Caco-2 (cell line): ENCODE results near the gene HSPA12A. TPM values are rescaled to one million over a fixed set of nuclear protein-coding genes. Genes with fewer than 3 reads are reported as not detected.
A peak's percentile ranks its signal among the peaks of the same experiment; 100 is the strongest.

Source experiments
- Bru-seq: library from RNA; stranded (reverse); fragments of 400-500 nt; gene quantifications from one replicate; lab custom pipeline; 2021; lab: Mats Ljungman, UMichigan
- BruChase-seq, 2 experiments: library from RNA; stranded (reverse); fragments of 400-500 nt; gene quantifications; one replicate each; lab custom pipeline; 2021; lab: Mats Ljungman, UMichigan
- BruUV-seq: library from RNA; stranded (reverse); fragments of 400-500 nt; replicated peaks from 2 replicates; lab custom pipeline; 2021; lab: Mats Ljungman, UMichigan
- CTCF ChIA-PET: fragments of 300-600 bp; sonication (Branson Sonifier 250); formaldehyde crosslinking; loops from one replicate; lab custom pipeline; 2022; ENCODE audit warnings: antibody characterized with exemption; lab: Charles Lee
- POLR2A ChIA-PET: fragments of 300-600 bp; sonication (Branson Sonifier 250); formaldehyde crosslinking; loops from one replicate; lab custom pipeline; 2022; ENCODE audit warnings: antibody characterized with exemption; lab: Charles Lee
- DNase-seq, 2 experiments: peaks; one replicate each; pipeline versions ENCODE4 v3.0.0 to v3.0.0-alpha.2; 2020 to 2022
- H3K27me3 ChIP-seq: replicated peaks from 2 replicates; pipeline ENCODE4 v1.6.0; 2011; ENCODE audit warnings: low read length; ENCODE audit not compliant: control insufficient read depth, insufficient read depth
- H3K36me3 ChIP-seq: 2 replicates; pipeline ENCODE4 v1.5.1; 2011; ENCODE audit warnings: low read length; ENCODE audit not compliant: control insufficient read depth, insufficient read depth
- H3K4me1 ChIP-seq: fragments of 250-450 bp; sonication (Bioruptor Pico); 2 replicates; pipeline ENCODE4 v1.5.1; 2020; ENCODE audit warnings: mild to moderate bottlenecking
- H3K4me3 ChIP-seq: 2 replicates; pipeline ENCODE4 v1.5.1; 2011; ENCODE audit warnings: low read depth, mild to moderate bottlenecking, control low read depth, low read length
- H3K9me3 ChIP-seq: fragments of 250-450 bp; sonication (Bioruptor Pico); 2 replicates; pipeline ENCODE4 v1.5.1; 2020; ENCODE audit warnings: mild to moderate bottlenecking, moderate library complexity
- H3K27ac Mint-ChIP-seq: one replicate; pipeline ENCODE4 v1.8.0; 2022; ENCODE audit warnings: mixed read lengths; ENCODE audit not compliant: unreplicated experiment
- H3K27me3 Mint-ChIP-seq: one replicate; pipeline ENCODE4 v1.8.0; 2022; ENCODE audit warnings: mixed read lengths; ENCODE audit not compliant: insufficient read depth, unreplicated experiment
- H3K36me3 Mint-ChIP-seq: one replicate; pipeline ENCODE4 v1.8.0; 2022; ENCODE audit warnings: mild to moderate bottlenecking, mixed read lengths; ENCODE audit not compliant: insufficient read depth, unreplicated experiment
- H3K4me1 Mint-ChIP-seq: one replicate; pipeline ENCODE4 v1.8.0; 2022; ENCODE audit warnings: low read depth, mixed read lengths; ENCODE audit not compliant: unreplicated experiment
- H3K4me3 Mint-ChIP-seq: one replicate; pipeline ENCODE4 v1.8.0; 2022; ENCODE audit warnings: mild to moderate bottlenecking, moderate library complexity, mixed read lengths; ENCODE audit not compliant: unreplicated experiment
- H3K9me3 Mint-ChIP-seq: one replicate; pipeline ENCODE4 v1.8.0; 2022; ENCODE audit warnings: mixed read lengths; ENCODE audit not compliant: unreplicated experiment
- CTCF ChIP-seq, 2 experiments: fragments of 200-600 bp in 1 of 2; IDR thresholded peaks; 1 replicate in 1 of 2; 2 replicates in 1 of 2; pipeline versions ENCODE4 v1.5.1 to v1.8.0; 2011 to 2022; ENCODE audit warnings: antibody characterized with exemption in 1 of 2, control low read depth in 1 of 2, inconsistent platforms in 1 of 2, low read depth in 1 of 2, low read length in 1 of 2, mild to moderate bottlenecking in 1 of 2, moderate library complexity in 1 of 2; ENCODE audit not compliant: insufficient read depth in 1 of 2, severe bottlenecking in 1 of 2, unreplicated experiment in 1 of 2
- intact Hi-C: fragments of 100-400 bp; cut with micrococcal nuclease; formaldehyde crosslinking; loops from one replicate; pipeline ENCODE4 v1.10.0; 2022; ENCODE audit not compliant: unreplicated experiment
- long read RNA-seq: library from polyadenylated mRNA; stranded (forward); transcript quantifications from one replicate; pipeline ENCODE4 v2.0.0, GENCODE V29; 2022
- total RNA-seq: library from RNA; stranded (reverse); gene quantifications from 2 replicates; pipeline ENCODE4 v1.2.3, GENCODE V29; 2022

HSPA12A gene
- total RNA-seq (22.9 and 27.0 TPM in 2 replicates), Bru-seq, nascent RNA (percentile 55 among the genes with signal in this experiment), BruChase-seq, experiment 1, labeled RNA remaining after a 2-hour chase (percentile 63 among the genes with signal in this experiment), BruChase-seq, experiment 2, labeled RNA remaining after a 6-hour chase (percentile 65 among the genes with signal in this experiment)
- long read RNA-seq, full-length matches to known transcripts: 7 of 14 reads
- long read RNA-seq, partial matches to known transcripts: 2 of 14 reads
- long read RNA-seq, other reads (novel, unspliced or antisense): 5 of 14 reads

GRCh38 chr10:116742367-116743265, at the start of gene HSPA12A:
TSS of gene HSPA12A (minus strand) at chr10:116742566. CDS start at chr10:116742469, 97 bp downstream.
- Mint-ChIP-seq H3K4me3 (peak within 1 kb of the TSS; percentile 69), H3K27me3 (no peaks in the 10 kb centered on the region), H3K27ac (no peak within 1 kb of the TSS), H3K4me1 (no peaks in the 10 kb centered on the region), H3K9me3 (no peaks in the 10 kb centered on the region), H3K36me3 (no peaks in the 10 kb centered on the region)
- H3K4me1 ChIP-seq: no peaks in the 10 kb centered on the region
- no peak for TF ChIP-seq CTCF (IDR thresholded peaks at IDR 0.05; ENCODE audit: insufficient read depth in 1 of 2, low read depth in 1 of 2, low read length in 1 of 2, severe bottlenecking in 1 of 2, unreplicated experiment in 1 of 2)
- BruUV-seq: no TSS peak
- no peaks in the 10 kb centered on the region for H3K9me3 ChIP-seq
- H3K27me3 ChIP-seq: no peaks in the 10 kb centered on the region
- peak; percentile 62 to 87 for DNase-seq
- H3K4me3 ChIP-seq: peak within 1 kb of the TSS; percentile 62
- intact Hi-C loops: loop anchor here (2.0 to 5.0 kb wide), 3 partner anchors 22 to 60 kb away; no protein-coding TSS in a partner anchor
- ChIA-PET CTCF (interaction anchor here (0.6 to 1.1 kb wide), 2 partner anchors 61 to 158 kb away, joined by 3 read pairs; no protein-coding TSS in a partner anchor), POLR2A (interaction anchor here (0.5 to 0.7 kb wide), 7 partner anchors 13 to 738 kb away, joined by 3 to 7 read pairs (median 3); no protein-coding TSS in a partner anchor)
- H3K36me3 ChIP-seq: no peaks in the 10 kb centered on the region

- TF ChIP-seq CTCF (IDR thresholded peaks at IDR 0.05; ENCODE audit: insufficient read depth in 1 of 2, low read depth in 1 of 2, low read length in 1 of 2, severe bottlenecking in 1 of 2, unreplicated experiment in 1 of 2): no peak
- H3K27me3 ChIP-seq: no peaks in the 10 kb centered on the region
- Mint-ChIP-seq H3K9me3 (no peaks in the 10 kb centered on the region), H3K36me3 (no peaks in the 10 kb centered on the region), H3K4me1 (no peaks in the 10 kb centered on the region), H3K4me3 (no peak overlapping the region), H3K27me3 (peaks cover 12% of the 10 kb centered on the region), H3K27ac (no peak overlapping the region)
- H3K4me1 ChIP-seq: 0 out of 2 replicates have a peak, but pooled peaks cover 4% of the 10 kb centered on the region
- H3K4me3 ChIP-seq: no peak overlapping the region
- no peaks in the 10 kb centered on the region for H3K9me3 ChIP-seq
- no peaks in the 10 kb centered on the region for H3K36me3 ChIP-seq
- POLR2A ChIA-PET: no interaction called here
- intact Hi-C loops: no loop called here
- no peak for DNase-seq
- CTCF ChIA-PET: no interaction called here
- no TSS peak for BruUV-seq
These were observed 48.9 kb upstream of the HSPA12A start for GRCh38 chr10:116791241-116791640.
